HepG2 (cell line): ENCODE measurements around the gene IL2RG. TPM values are rescaled to one million over a fixed set of nuclear protein-coding genes. Genes with fewer than 3 reads are reported as not detected.

Source experiments
- CREM ChIP-seq, 2 experiments: sonication (generic) in 1 of 2; formaldehyde crosslinking in 1 of 2; IDR thresholded peaks; 2 replicates each; pipeline versions ENCODE4 v1.4.0 to v1.6.1; 2016 to 2020; ENCODE audit warnings: antibody characterized with exemption in 1 of 2, mild to moderate bottlenecking in 1 of 2, missing genetic modification reagents in 1 of 2
- FLYWCH1 ChIP-seq: sonication (generic); formaldehyde crosslinking; IDR thresholded peaks from 2 replicates; pipeline ENCODE4 v1.8.1; 2023; ENCODE audit warnings: mild to moderate bottlenecking, missing genetic modification reagents
- HNRNPL ChIP-seq: fragments of 200-400 bp; formaldehyde crosslinking; IDR thresholded peaks from 2 replicates; pipeline ENCODE4 v1.6.1; 2017; ENCODE audit warnings: mild to moderate bottlenecking, low read depth, low read length
- JARID2 ChIP-seq: sonication (generic); formaldehyde crosslinking; IDR thresholded peaks from 2 replicates; pipeline ENCODE4 v1.8.1; 2023; ENCODE audit warnings: missing genetic modification reagents, inconsistent platforms; ENCODE audit not compliant: insufficient replicate concordance
- MYC ChIP-seq: sonication (generic); formaldehyde crosslinking; IDR thresholded peaks from 2 replicates; pipeline ENCODE4 v1.9.0; 2021; ENCODE audit warnings: missing genetic modification reagents, borderline replicate concordance
- MZF1 ChIP-seq: sonication (generic); formaldehyde crosslinking; IDR thresholded peaks from 2 replicates; pipeline ENCODE4 v1.8.1; 2023; ENCODE audit warnings: mild to moderate bottlenecking, missing genetic modification reagents, borderline replicate concordance
- NFIC ChIP-seq: IDR thresholded peaks from 2 replicates; pipeline ENCODE4 v1.6.1; 2012; ENCODE audit warnings: mild to moderate bottlenecking, low read length, inconsistent platforms
- NR2F6 ChIP-seq, 2 experiments: IDR thresholded peaks; 2 replicates each; pipeline ENCODE4 v1.6.1; 2016; ENCODE audit warnings: antibody characterized with exemption in 1 of 2, mild to moderate bottlenecking in 1 of 2
- PHF5A ChIP-seq: IDR thresholded peaks from one replicate; pipeline ENCODE4 v1.6.1; 2018; ENCODE audit warnings: low read depth, missing genetic modification reagents; ENCODE audit not compliant: unreplicated experiment
- RFXANK ChIP-seq: IDR thresholded peaks from 2 replicates; pipeline ENCODE4 v1.6.1; 2016
- SRSF1 ChIP-seq: fragments of 200-400 bp; formaldehyde crosslinking; optimal IDR thresholded peaks from 2 replicates; pipeline ENCODE3; 2017; ENCODE audit warnings: mild to moderate bottlenecking, low read depth, low read length, moderate library complexity
- THYN1 ChIP-seq: sonication (generic); formaldehyde crosslinking; IDR thresholded peaks from 2 replicates; pipeline ENCODE4 v1.8.1; 2023; ENCODE audit warnings: low read depth, mild to moderate bottlenecking, moderate library complexity, missing genetic modification reagents, borderline replicate concordance
- ZNF143 ChIP-seq: sonication (generic); formaldehyde crosslinking; IDR thresholded peaks from 2 replicates; pipeline ENCODE4 v1.4.0; 2020; ENCODE audit warnings: missing genetic modification reagents
- ZNF24 ChIP-seq: fragments of 450-650 bp; IDR thresholded peaks from 2 replicates; pipeline ENCODE4 v1.6.1; 2017; ENCODE audit warnings: antibody characterized with exemption, mild to moderate bottlenecking
- ZNF256 ChIP-seq: sonication (generic); formaldehyde crosslinking; conservative IDR thresholded peaks from 2 replicates; pipeline ENCODE4 v1.4.0; 2020; ENCODE audit warnings: missing genetic modification reagents
- ZNF343 ChIP-seq: sonication (generic); formaldehyde crosslinking; IDR thresholded peaks from 2 replicates; pipeline ENCODE4 v1.4.0; 2020; ENCODE audit warnings: mild to moderate bottlenecking, missing genetic modification reagents
- ZNF530 ChIP-seq: sonication (generic); formaldehyde crosslinking; IDR thresholded peaks from 2 replicates; pipeline ENCODE4 v1.5.0; 2020; ENCODE audit warnings: low read depth, mild to moderate bottlenecking, missing genetic modification reagents
- ZNF772 ChIP-seq: sonication (generic); formaldehyde crosslinking; IDR thresholded peaks from 2 replicates; pipeline ENCODE4 v1.5.0; 2020; ENCODE audit warnings: mild to moderate bottlenecking, missing genetic modification reagents
- polyA plus RNA-seq, 8 experiments: library from polyadenylated mRNA; depleted of rRNA in 3 of 8; stranded (reverse) in 7 of 8; unstranded in 1 of 8; fragments of >200 nt; fragmentation: Illumina TruSeq in 4 of 8; extraction: Trizol in 4 of 8; gene quantifications; 2 replicates each; pipeline versions ENCODE4 v1.2.1 to v1.2.3, GENCODE V29; 2011 to 2016; ENCODE audit warnings: low read depth in 4 of 8, missing spikeins in 1 of 8, mixed read lengths in 1 of 8; ENCODE audit not compliant: insufficient read depth in 1 of 8
- total RNA-seq, 5 experiments: library from RNA; depleted of rRNA; stranded (reverse); fragments of >200 nt; fragmentation: Illumina TruSeq; extraction: Trizol; gene quantifications; 2 replicates each; pipeline ENCODE4 v1.2.3, GENCODE V29; 2016; ENCODE audit warnings: low read depth in 1 of 5
- TF ChIP-seq, protein P1 (sequence below): sonication (generic); formaldehyde crosslinking; IDR thresholded peaks from 2 replicates; pipeline ENCODE4 v1.9.0; 2021; ENCODE audit warnings: missing genetic modification reagents, borderline replicate concordance
- TF ChIP-seq, protein P2 (sequence below): sonication (generic); formaldehyde crosslinking; IDR thresholded peaks from 2 replicates; pipeline ENCODE4 v1.5.0; 2020; ENCODE audit warnings: missing genetic modification reagents
- TF ChIP-seq, protein P3 (sequence below): sonication (generic); formaldehyde crosslinking; IDR thresholded peaks from 2 replicates; pipeline ENCODE4 v1.8.1; 2023; ENCODE audit warnings: mild to moderate bottlenecking, missing genetic modification reagents

The IL2RG gene
- total and polyA plus RNA-seq, 2 of the 13 experiments (the other 11 are each of a cell fraction or from before 2014, with no cell fraction given): 0.98 TPM; not detected in 1

DNA sequence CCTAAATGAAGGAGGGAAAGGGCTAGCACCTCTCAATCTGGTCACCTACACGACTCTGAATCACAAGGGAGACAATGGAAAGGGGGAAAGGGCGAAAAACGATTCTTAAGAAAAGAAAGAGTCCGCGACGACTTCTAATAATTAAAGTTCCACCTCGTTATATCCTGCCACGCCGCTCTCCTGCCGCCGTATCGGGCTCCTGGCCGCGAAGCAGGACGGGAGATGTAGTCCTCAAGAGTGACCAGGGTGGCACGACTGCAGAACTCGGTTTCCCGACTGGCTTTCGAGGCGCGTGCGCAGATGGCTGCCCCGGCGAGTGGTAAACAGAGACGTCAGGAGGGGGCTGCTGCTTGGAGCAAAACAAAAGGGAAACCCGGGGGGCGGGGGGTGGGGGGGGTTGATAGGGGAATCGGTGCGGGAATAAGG, 15.8 kb downstream of the IL2RG start, which contains the start of gene FOXO4 (continued):
- no peak for TF ChIP-seq ZNF256 (CRISPR knock-in tag)
- TF ChIP-seq, protein P1, sequence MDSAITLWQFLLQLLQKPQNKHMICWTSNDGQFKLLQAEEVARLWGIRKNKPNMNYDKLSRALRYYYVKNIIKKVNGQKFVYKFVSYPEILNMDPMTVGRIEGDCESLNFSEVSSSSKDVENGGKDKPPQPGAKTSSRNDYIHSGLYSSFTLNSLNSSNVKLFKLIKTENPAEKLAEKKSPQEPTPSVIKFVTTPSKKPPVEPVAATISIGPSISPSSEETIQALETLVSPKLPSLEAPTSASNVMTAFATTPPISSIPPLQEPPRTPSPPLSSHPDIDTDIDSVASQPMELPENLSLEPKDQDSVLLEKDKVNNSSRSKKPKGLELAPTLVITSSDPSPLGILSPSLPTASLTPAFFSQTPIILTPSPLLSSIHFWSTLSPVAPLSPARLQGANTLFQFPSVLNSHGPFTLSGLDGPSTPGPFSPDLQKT: no peak
- TF ChIP-seq ZNF143 (CRISPR knock-in tag): peak; percentile 90
- no peak for TF ChIP-seq RFXANK (CRISPR knock-in tag)
- no peak for TF ChIP-seq PHF5A
- TF ChIP-seq THYN1 (CRISPR knock-in tag): no peak
- no peak for TF ChIP-seq JARID2
- no peak for TF ChIP-seq ZNF530 (CRISPR knock-in tag)
- no peak for TF ChIP-seq ZNF772 (CRISPR knock-in tag)
- TF ChIP-seq CREM (IDR thresholded peaks at IDR 0.05): peak; percentile 55; the same call in 1 of the 2 replicates
- TF ChIP-seq CREM (CRISPR knock-in tag; IDR thresholded peaks at IDR 0.05): no peak
- no peak for TF ChIP-seq ZNF343 (CRISPR knock-in tag)
- no peak for TF ChIP-seq SRSF1
- TF ChIP-seq NFIC: no peak
- peak; percentile 37; the same call in 1 of the 2 replicates for TF ChIP-seq MYC (CRISPR knock-in tag)
- no peak for TF ChIP-seq FLYWCH1 (CRISPR knock-in tag)
- TF ChIP-seq ZNF24: no peak
- no peak for TF ChIP-seq HNRNPL
- TF ChIP-seq, protein P2, sequence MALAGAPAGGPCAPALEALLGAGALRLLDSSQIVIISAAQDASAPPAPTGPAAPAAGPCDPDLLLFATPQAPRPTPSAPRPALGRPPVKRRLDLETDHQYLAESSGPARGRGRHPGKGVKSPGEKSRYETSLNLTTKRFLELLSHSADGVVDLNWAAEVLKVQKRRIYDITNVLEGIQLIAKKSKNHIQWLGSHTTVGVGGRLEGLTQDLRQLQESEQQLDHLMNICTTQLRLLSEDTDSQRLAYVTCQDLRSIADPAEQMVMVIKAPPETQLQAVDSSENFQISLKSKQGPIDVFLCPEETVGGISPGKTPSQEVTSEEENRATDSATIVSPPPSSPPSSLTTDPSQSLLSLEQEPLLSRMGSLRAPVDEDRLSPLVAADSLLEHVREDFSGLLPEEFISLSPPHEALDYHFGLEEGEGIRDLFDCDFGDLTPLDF (CRISPR knock-in tag): no peak
- no peak for TF ChIP-seq NR2F6 (IDR thresholded peaks at IDR 0.05)
- no peak for TF ChIP-seq NR2F6 (CRISPR knock-in tag; IDR thresholded peaks at IDR 0.05)
- no peak for TF ChIP-seq MZF1 (CRISPR knock-in tag)
- TF ChIP-seq, protein P3, sequence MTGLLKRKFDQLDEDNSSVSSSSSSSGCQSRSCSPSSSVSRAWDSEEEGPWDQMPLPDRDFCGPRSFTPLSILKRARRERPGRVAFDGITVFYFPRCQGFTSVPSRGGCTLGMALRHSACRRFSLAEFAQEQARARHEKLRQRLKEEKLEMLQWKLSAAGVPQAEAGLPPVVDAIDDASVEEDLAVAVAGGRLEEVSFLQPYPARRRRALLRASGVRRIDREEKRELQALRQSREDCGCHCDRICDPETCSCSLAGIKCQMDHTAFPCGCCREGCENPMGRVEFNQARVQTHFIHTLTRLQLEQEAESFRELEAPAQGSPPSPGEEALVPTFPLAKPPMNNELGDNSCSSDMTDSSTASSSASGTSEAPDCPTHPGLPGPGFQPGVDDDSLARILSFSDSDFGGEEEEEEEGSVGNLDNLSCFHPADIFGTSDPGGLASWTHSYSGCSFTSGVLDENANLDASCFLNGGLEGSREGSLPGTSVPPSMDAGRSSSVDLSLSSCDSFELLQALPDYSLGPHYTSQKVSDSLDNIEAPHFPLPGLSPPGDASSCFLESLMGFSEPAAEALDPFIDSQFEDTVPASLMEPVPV (CRISPR knock-in tag): no peak
- TF ChIP-seq, all 625 proteins: peak for 25
